Activated CD8-positive, alpha-beta memory T cell treated with anti-CD3 and anti-CD28 coated beads, Interleukin-2, amount 50 U/mL, for 1 hour (primary cell): ENCODE measurements around the gene JMJD7.

Source experiments
- DNase-seq: peaks from one replicate; pipeline ENCODE4 v3.0.0-alpha.2; 2020; ENCODE audit errors: extremely low read depth

JMJD7 gene

GRCh38 chr15:41801185-41801584, 26.7 kb upstream of the JMJD7 start:
- no peak for DNase-seq

- DNase-seq: no peak
Measured at GRCh38 chr15:41801850-41802455, 25.9 kb upstream of the JMJD7 start.

DNA sequence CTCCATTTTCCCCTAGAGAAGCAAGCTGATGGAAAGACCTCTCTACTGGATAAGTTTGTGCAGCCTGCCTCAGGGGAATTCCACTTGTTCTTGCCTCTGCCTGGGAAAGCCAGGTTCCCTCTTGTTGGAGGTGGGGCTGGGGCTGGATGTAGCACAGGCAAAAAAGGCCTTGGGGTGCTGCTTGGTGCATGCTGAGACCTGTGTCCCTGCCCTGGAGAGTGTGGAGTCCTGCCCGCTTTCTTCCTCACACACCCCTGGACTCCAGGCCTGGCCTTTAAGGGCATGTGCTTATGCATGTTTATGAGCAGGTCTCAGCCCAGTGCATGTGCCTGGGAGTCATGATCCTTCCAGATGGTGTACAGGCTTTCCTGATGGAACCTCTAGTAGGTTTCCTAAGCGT, 23.5 kb upstream of the JMJD7 start:
- no peak for DNase-seq

DNA sequence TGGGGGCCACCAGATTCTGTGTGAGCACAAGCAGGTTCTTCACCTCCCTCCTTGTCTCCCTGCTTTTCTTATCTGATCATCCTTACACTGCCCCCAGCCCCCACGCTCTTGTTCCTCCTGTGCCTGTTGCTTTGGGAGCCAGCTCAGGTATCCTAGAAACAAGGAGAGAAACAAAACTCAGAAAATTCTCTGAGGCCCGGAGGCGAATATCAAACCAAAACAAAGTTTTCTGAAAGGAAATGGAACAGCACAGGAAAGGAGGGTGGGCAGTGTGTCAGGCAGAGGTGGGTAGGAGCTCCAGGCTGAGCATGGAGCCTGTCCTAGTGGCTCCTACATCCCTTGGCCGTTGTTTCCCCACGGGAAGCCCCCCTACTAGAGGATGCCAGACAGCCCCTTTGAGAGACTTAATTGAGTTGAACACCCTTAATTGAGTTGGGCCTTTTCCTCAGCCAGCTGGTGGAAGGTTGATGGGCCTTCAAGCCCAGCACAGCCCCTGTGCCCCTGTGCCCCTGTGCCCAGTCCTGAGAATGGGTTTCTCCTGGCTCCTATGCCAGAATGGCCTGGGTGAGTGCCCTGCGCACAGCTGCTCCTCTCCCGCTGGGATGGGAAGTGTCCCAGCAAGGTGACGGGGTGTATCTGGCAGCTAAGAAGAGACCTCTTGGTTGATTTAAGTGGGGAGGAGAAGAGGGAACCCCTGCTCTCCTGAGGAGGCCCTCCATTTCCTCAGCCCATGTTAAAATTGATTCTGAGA, 22.8 kb upstream of the JMJD7 start:
- DNase-seq: no peak

- DNase-seq: no peak
Measured at GRCh38 chr15:41805711-41806110, 22.2 kb upstream of the JMJD7 start.

- DNase-seq: no peak
Measured at GRCh38 chr15:41806291-41807181, 21.4 kb upstream of the JMJD7 start.

GRCh38 chr15:41809121-41809520, 18.8 kb upstream of the JMJD7 start:
- DNase-seq: no peak

GRCh38 chr15:41809526-41810220, 18.2 kb upstream of the JMJD7 start:
- DNase-seq: no peak

- no peak for DNase-seq
Measured at GRCh38 chr15:41810651-41811431, 17.1 kb upstream of the JMJD7 start.

DNA sequence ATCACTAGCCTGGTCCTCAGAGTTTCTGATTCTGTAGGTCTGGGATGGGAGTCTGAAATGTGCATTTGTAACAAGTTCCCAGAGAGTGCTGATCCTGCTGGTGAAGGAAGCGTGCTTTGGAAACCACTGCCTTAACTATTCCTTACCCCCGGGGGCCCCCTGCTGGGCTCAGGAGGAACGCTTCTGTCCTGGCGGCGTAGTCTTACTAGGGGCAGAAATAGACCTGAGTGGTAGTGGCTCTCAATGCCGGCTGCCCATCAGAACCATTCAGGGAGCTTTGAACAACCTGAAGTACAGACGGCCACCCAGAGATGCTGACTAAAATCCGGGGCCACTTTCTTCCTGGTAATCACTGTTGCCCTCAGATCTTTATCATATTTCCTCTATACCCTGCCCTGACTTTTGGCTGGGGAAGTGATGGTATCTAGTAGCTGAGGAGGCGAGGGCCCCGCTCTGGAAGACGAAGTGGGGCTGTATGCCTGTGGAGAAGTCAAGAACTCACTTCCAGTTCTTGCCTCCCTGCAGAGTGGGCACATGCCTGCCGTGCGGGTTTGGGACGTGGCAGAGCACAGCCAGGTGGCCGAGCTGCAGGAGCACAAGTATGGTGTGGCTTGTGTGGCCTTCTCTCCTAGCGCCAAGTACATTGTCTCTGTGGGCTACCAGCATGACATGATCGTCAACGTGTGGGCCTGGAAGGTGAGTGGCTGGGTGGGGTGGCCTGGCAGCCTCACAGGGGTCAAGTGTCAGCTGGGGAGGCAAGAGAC, 16.3 kb upstream of the JMJD7 start:
- no peak for DNase-seq

DNA sequence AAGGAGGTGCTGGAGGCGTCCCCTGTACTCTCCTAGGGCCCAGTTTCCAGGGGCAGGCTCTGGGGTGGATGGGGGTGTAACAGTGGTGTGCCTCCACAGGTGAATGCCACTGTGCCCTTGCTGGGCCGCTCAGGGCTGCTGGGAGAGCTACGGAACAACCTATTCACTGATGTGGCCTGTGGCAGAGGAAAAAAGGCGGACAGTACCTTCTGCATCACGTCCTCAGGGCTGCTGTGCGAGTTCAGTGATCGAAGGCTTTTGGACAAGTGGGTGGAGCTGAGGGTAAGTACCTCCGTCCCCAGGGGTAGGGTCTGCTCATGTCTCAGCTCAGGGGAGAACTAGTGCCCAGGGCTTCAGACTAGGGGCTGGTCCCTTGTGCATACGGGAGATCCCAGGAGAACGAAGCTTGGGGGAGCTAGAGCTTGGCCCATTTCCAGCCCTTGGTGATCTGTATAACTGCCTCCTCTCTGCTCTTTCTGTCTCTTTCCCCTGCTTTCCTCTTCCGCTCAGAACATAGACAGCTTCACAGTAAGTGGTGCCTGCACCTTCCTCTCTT, 15.0 kb upstream of the JMJD7 start:
- DNase-seq: no peak

DNA sequence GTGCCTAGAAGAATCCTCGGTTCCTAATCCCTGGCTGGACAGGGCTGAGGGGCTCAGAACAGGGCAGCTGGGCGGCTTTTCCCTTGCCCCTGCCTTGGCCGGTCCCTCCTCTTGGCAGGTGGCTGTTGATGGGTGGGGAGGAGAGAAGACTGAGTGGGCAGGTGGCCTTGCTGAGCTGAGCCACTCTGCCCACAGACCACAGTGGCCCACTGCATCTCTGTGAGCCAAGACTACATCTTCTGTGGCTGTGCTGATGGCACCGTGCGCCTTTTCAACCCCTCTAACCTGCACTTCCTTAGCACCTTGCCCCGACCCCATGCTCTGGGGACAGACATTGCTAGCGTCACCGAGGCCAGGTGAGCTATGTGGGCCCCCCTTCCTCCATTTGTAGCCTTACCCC, 14.5 kb upstream of the JMJD7 start:
- DNase-seq: no peak

DNA sequence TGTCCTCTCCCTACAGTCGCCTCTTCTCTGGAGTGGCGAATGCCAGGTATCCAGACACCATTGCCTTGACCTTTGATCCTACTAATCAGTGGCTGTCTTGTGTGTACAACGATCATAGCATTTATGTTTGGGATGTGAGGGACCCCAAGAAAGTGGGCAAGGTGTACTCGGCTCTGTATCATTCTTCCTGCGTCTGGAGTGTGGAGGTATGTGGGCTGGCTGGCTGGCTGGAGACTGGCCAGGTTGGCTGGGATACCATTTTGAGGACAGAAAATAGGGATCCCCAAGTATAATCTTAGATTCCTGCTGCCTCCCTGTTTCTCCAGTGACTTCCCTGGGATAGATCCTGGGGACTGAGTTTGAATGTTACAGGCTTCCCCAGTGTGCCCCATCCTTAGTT, 13.4 kb upstream of the JMJD7 start:
- DNase-seq: no peak

GRCh38 chr15:41816788-41817187, 11.1 kb upstream of the JMJD7 start:
- DNase-seq: no peak

DNA sequence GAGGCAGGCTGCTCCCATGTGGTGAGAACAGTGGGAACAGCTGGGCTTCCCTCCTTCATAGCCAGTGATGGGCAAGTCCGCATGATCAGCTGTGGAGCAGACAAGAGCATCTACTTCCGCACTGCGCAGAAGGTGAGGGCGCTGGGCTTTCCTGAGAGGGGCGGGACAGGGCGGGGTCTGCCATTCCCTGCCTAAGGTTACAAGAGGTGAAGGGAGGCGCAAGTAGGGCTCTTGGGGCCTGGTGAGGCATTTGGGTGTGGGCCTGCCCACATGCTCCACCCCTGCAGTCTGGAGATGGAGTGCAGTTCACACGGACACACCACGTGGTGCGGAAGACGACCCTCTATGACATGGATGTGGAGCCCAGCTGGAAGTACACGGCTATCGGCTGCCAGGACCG, 10.6 kb upstream of the JMJD7 start:
- no peak for DNase-seq

DNA sequence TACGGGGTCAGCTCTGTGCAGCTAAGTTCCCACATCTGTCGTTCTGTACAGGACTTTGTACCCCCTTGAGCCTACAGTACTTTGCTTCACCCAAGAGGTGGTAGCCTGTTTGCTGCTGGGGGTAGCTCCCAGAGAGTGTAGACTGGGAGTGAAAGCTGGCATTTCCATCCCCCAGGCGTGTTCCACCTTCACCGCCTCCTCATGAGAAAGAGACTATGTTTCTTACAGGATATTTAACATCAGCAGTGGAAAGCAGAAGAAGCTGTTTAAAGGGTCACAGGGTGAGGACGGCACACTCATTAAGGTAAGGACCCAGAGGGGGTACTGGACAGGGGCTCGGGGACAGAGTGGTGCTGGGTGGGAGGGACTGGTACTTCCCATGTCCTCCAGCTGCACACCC, 10.1 kb upstream of the JMJD7 start:
- no peak for DNase-seq

GRCh38 chr15:41819455-41820050, 8.3 kb upstream of the JMJD7 start:
- no peak for DNase-seq

- no peak for DNase-seq
Measured at GRCh38 chr15:41820791-41821423, 7.0 kb upstream of the JMJD7 start.

- DNase-seq: no peak
Measured at GRCh38 chr15:41821831-41822230, 6.1 kb upstream of the JMJD7 start.
